GM12891 (cell line): ENCODE data around the gene CDHR5.
A peak's percentile ranks its signal among the peaks of the same experiment; 100 is the strongest.

Source experiments
- DNase-seq: peaks from one replicate; pipeline ENCODE4 v3.0.0; 2011; ENCODE audit warnings: low spot score; ENCODE audit not compliant: insufficient read length
- FAIRE-seq: peaks from 2 replicates; lab custom pipeline; 2011; peaks lifted over from hg19 to GRCh38; lab: Jason Lieb, UNC
- PAX5 ChIP-seq: IDR thresholded peaks from 2 replicates; pipeline ENCODE4 v1.6.1; 2011; ENCODE audit warnings: low read length, moderate library complexity, mild to moderate bottlenecking; ENCODE audit not compliant: insufficient read depth, severe bottlenecking
- POLR2A ChIP-seq: IDR thresholded peaks from 2 replicates; pipeline ENCODE4 v1.6.1; 2011; ENCODE audit warnings: low read depth, low read length, control low read depth
- POLR2AphosphoS5 ChIP-seq: IDR thresholded peaks from 2 replicates; pipeline ENCODE4 v1.6.1; 2011; ENCODE audit warnings: low read depth, low read length, control low read depth
- POU2F2 ChIP-seq: IDR thresholded peaks from 2 replicates; pipeline ENCODE4 v1.6.1; 2011; ENCODE audit warnings: low read depth, mild to moderate bottlenecking, control low read depth, low read length, moderate library complexity
- SPI1 ChIP-seq: IDR thresholded peaks from 2 replicates; pipeline ENCODE4 v1.6.1; 2011; ENCODE audit warnings: low read depth, low read length, control low read depth
- TAF1 ChIP-seq: IDR thresholded peaks from 2 replicates; pipeline ENCODE4 v1.6.1; 2011; ENCODE audit warnings: low read depth, low read length, control low read depth

CDHR5 gene

DNA sequence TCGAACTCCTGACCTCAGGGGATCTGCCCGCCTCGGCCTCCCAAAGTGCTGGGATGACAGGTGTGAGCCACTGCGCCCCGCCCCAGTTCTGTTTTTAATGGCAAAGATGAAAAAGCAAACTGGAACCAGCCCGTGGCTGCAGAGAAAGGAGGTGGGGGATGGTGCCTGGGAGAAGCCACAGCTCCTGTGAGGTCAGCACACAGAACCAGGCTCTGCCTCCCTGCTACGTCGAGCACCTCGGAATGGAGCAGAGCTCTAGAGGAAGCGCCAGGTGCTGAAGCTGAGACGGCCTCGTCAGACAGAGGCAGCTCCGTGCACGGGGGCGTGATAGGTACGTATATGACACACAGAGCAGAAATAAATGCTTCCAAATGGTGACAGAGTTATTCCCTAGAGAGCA lies 20.8 kb upstream of the CDHR5 start:
- DNase-seq = no peak
- TF ChIP-seq TAF1 (no peak), PAX5 (no peak), POU2F2 (no peak), SPI1 (no peak), POLR2A (no peak), POLR2AphosphoS5 (no peak)
- no peak for FAIRE-seq

DNA sequence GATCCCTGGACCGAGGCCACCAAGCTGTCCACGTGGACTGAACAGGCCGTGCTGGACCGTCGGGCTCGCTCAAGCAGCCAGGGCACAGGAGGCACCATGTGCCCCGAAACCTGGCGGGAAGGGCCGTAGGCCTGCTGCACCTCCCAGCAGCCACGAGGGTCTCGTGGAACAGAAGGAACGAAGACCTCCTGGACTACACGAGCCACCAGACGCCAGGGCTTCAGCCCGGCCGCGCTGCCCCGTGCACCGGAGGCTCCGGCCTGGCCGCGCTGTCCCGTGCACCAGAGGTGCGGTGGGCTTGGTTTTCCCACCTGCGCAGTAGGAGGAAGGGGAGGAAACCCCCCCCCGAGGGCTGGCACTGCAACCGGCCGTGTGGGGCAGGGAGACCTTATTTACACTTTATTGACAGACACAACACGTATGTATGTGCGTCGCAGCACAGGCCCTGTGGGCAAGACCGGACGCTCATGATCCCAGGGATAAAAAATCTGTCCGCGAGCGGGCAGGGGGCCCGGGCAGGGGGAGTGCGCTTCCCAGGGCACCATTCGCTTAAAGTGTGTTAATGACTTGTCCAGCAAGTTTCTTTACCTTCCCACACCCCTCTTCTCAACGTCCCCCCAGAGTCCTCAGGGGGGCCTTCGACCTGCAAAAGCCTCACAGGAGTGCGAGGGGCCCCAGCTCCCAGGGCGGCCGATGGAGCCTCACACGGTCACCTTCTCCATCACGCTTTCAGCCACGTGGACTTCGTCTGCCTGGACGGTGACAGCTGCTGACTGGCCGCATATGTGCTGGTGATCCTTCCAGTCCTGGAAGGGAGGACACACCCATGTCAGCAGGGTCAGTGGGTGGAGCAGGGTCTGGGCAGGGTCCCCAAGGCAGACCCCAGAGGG lies 19.3 kb upstream of the CDHR5 start:
- FAIRE-seq (no peak), DNase-seq (no peak)
- TF ChIP-seq SPI1 (no peak), POLR2AphosphoS5 (no peak), TAF1 (no peak), PAX5 (no peak), POU2F2 (no peak), POLR2A (no peak)

DNA sequence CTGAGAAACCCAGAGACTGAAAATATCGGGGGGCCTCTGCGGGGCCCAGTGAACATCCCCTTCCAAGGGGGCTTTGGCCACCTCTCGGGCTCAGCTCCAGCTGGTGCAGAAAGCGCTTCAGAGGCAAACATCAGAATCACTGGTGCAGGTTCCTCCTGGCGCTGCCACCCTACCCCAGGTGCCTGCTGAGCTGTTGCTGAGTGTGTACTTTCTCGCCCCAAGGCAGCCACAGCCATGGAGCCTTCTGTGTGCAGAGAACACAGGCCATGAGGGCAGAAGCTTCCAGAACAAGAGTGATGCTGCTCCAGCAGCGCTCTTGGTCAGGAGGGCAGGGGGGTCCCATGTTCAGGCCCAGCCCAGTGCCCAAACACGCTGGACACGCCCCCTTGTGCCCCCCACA lies 18.6 kb upstream of the CDHR5 start:
- DNase-seq = no peak
- TF ChIP-seq POLR2AphosphoS5 (no peak), PAX5 (no peak), POLR2A (no peak), POU2F2 (no peak), TAF1 (no peak), SPI1 (no peak)
- FAIRE-seq = no peak

DNA sequence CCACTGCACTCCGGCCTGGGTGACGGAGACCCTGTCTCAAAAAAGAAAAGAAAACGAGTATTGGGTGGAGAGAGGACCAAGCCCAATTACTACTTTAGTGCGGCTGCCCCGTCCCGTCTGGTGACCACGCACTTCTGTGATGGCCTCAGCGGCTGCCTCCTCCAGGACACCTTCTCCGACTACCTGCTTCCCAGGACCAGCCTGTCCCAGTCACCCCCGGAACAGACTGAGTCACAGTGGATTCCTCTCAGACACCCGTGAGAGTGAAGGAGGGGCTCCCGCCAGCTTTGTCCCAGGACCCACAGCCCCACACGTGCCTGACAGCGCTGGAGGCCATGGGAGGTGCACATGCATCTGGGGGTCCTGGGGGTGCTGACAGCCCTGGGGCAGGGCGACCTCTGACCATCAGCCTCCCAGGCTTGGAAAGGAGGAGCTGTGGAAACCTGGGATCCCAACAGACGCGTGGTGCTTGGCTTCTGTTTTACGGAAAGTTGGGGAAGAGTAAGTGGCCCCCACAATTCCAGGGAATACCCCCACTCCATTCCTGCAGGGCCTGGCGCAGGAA lies 17.1 kb upstream of the CDHR5 start:
- DNase-seq (no peak), FAIRE-seq (no peak)
- TF ChIP-seq PAX5 = no peak
- TF ChIP-seq POLR2A = no peak
- no peak for TF ChIP-seq TAF1

DNA sequence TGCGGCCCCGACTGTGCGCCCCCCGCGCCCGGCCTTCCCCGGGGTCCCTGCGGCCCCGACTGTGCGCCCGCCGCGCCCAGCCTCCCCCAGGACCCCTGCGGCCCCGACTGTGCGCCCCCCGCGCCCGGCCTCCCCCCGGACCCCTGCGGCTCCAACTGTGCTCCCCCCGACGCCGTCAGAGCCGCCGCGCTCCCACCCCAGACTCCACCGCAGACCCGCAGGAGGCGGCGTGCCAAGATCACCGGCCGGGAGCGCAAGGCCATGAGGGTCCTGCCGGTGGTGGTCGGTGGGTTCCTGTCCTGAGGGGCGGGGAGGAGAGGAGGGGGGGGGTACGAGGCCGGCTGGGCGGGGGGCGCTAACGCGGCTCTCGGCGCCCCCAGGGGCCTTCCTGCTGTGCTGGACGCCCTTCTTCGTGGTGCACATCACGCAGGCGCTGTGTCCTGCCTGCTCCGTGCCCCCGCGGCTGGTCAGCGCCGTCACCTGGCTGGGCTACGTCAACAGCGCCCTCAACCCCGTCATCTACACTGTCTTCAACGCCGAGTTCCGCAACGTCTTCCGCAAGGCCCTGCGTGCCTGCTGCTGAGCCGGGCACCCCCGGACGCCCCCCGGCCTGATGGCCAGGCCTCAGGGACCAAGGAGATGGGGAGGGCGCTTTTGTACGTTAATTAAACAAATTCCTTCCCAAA lies 15.4 kb upstream of the CDHR5 start:
- DNase-seq = no peak
- peak; percentile 54 for FAIRE-seq

DNA sequence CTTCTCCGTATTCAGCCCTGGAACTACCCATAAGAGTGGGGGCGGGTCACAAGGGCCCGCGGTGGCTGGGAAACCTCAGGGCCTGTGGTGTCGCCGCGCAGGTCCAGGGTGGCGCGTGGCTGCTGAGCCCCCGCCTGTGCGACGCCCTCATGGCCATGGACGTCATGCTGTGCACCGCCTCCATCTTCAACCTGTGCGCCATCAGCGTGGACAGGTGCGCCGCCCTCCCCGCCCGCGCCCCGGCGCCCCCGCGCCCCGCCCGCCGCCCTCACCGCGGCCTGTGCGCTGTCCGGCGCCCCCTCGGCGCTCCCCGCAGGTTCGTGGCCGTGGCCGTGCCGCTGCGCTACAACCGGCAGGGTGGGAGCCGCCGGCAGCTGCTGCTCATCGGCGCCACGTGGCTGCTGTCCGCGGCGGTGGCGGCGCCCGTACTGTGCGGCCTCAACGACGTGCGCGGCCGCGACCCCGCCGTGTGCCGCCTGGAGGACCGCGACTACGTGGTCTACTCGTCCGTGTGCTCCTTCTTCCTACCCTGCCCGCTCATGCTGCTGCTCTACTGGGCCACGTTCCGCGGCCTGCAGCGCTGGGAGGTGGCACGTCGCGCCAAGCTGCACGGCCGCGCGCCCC lies 14.7 kb upstream of the CDHR5 start:
- TF ChIP-seq PAX5 = no peak
- TF ChIP-seq POLR2A = no peak
- no peak for TF ChIP-seq POU2F2
- no peak for TF ChIP-seq SPI1
- TF ChIP-seq POLR2AphosphoS5 = no peak
- TF ChIP-seq TAF1 = no peak
- FAIRE-seq (peak; percentile 81), DNase-seq (no peak)

More for the DNA sequence above, 15.4 kb upstream of the CDHR5 start:
- TF ChIP-seq POLR2A = no peak
- TF ChIP-seq TAF1 = no peak

DNA sequence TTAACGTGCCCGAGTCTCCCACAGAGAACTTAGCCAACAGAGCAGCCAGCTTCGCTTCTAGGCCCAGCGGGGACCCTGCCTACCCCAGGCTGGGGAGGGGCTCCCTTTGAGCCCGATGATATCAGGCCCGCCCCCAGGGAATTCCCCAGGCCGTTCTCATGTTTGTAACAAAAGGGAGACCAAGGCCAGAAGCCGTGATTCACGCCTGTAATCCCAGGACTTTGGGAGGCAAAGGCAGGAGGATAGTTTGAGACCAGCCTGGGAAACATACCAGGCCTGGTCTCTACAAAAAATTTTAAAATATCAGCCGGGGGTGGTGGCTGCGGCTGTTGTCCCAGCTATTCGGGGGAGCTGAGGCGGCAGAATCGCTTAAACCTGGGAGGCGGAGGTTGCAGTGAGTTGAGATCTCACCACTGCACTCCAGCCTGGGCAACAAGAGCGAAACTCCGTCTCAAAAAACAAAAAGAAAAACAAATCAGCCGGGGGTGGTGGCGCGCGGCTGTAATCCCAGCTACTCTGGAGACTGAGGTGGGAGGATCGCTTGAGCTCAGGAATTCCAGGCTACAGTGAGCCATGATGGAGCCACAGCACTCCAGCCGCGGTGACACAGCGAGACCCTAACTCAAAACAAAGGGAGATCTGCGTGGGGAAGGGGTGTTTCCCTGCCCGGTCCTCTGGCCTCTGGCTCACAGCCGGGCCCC lies 14.0 kb upstream of the CDHR5 start:
- no peak for FAIRE-seq
- DNase-seq = no peak
- TF ChIP-seq SPI1 (no peak), POLR2AphosphoS5 (no peak), TAF1 (no peak), POLR2A (no peak), PAX5 (no peak), POU2F2 (no peak)

DNA sequence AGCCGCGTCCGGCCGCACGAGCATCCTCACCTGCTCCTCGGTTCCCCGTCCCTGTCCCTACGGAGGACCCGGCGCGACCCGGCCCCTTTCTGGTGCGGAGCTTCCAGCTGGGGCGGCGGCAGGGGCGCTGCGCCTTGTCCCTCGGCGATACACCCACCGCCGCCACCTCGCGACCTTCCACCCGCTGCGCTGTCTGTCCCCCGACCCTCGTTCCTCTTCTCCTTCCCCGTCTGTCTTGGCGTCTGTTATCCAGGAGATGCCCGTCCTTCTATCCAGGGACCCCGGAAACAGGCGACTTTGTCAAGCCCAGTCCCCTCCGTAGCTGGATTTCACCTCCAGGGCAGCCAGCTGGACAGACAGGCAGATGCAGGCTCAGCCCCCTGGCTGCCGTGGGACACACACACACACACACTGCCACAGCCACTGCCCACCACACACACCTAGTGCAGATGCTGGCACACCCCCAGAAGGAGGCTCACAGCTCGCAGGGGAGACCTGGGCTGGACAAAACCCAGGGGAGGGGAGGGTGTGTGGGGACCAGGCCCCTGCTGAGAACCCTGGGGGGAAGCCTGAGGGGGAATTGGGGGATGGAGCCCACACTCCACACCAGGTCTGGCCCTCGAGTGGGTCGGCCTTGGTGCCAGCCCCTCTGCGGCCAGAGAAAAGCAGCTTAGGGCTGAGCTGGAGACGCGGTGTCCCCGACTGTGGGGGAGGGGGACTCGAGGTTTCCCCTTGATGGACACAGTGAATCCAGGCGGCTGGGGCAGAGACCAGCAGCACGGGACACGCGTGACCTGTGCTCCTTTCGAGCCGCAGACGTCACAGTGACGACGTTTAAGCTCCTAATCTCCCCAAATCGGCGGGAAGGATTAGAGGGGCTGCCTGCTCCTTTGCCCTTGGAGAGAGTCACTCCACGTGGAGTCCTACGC lies 13.1 kb upstream of the CDHR5 start:
- no peak for DNase-seq
- no peak for TF ChIP-seq POLR2AphosphoS5
- no peak for TF ChIP-seq POLR2A
- no peak for FAIRE-seq
